A673 (cell line): ENCODE results near the gene EXOC3L4.

Experiments
- CTCF ChIP-seq: fragments of 300-800, 200-600 bp; sonication (generic); conservative IDR thresholded peaks from 2 replicates; pipeline ENCODE4 v1.5.1; 2017; ENCODE audit warnings: low read depth, mild to moderate bottlenecking, antibody characterized with exemption, low read length, moderate library complexity, mixed read lengths
- EZH2 ChIP-seq: fragments of 200-600 bp; sonication (generic); IDR thresholded peaks from 2 replicates; pipeline ENCODE4 v1.6.1; 2017; ENCODE audit warnings: borderline replicate concordance, low read depth, mild to moderate bottlenecking, mixed read lengths, antibody characterized with exemption, low read length; ENCODE audit not compliant: poor library complexity, severe bottlenecking

- TF ChIP-seq CTCF (no peak), EZH2 (no peak)
Measured at GRCh38 chr14:103142721-103143302, 48.3 kb downstream of the EXOC3L4 start.
